Activated T-cell treated with anti-CD3 and anti-CD28 coated beads for 4 hours (primary cell): Measurements from ENCODE around the gene UBE2G2.

ENCODE experiments used
- DNase-seq: peaks from one replicate; pipeline ENCODE4 v3.0.0-alpha.2; 2020

The UBE2G2 gene

DNA sequence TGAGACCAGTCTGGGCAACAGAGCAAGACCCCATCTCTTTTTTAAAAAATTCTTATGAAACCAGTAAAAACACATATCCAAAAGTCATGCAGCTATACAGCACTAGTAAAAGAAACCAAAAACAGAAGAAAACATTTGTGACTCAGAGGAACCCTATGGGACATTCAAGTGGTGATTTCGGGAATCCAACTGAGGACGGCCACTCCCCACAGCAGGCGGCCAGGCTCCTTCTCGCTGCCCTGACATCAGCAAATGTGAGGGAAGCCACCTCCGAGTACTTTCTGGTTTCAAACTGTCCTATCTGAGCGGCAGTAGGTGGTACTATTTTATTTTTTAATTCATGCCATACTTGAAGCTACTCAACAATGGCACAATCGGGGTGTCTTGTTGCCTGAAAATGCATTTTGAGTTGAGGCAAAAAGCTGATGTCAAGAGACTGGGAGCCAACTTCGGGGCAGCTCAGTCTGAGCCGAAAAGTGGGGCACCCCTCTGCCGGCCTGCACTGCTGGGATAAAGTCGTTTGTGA is 12.9 kb upstream of the UBE2G2 start:
- DNase-seq: no peak

DNA sequence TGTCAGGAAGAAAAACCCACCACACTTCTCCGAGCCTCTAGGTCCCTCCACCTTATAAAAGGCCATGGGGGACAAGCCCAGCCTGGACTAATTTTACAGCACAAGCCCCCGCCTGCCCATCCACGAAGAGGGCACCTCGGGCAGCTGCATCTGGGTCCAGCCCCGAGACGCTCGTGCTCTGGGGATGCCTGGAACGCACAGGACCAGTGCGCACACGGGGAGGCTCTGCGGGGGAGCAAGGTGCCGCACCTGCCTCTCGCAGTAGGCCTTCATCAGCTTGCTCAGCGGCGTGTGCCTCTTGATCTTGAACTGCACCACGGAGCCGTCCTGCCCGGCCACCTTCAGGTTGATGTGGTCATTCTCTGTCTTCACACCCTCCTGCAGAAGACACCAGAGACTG is 12.1 kb upstream of the UBE2G2 start:
- no peak for DNase-seq

DNA sequence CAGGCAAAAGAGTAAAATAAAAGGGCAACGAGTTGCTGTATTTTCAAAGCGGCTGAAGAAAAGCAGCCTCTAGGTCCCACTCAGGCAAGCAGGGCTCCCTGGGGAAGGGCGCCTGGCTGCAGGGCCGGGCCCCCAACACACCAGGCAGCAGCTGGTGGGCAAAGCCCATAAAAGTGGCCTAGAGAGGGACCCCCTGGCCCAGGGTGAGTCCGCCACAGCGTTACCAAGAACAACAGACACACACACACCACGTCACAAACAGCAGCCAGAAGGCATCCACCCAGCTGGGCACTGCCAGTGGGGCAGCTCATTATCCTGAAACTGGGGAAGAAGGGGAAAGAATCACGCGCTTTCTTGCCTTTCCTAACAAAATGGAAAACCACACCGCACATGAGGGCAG is 11.5 kb upstream of the UBE2G2 start:
- no peak for DNase-seq

DNA sequence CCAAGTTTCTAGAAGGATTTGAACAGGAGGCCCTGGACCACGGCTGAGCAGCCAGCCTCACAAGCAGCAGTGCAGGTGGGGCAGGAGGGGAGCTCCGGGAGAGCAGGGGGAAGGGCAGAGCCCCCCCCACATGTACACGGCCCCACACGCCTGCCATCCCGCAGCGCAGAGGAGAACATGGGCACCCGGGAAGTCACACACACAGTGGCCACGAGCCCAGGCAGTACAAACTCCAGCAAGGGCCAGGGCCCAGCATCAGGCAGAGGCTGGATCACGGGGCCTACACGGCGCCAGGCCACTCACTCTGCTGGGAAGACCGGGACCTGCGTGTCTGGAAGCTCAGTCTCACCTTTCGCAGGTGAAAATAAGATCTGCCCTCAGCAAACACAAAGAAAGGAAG is 11.0 kb upstream of the UBE2G2 start:
- no peak for DNase-seq

DNA sequence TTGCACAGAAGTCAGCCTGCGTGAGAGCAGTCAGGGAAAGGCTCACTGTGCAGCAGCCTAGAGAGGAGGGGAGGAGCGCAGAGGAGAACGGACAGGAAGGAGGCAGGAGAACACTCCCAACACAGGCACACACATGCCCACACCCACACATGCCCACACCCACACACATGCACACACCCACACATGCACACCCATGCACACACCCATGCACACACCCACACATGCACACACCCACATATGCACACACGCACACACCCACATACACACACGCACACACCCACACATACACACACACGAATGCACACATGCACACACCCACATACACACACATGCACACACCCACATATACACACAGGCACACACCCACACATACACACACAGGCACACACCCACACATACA is 9.2 kb upstream of the UBE2G2 start:
- DNase-seq: no peak

DNA sequence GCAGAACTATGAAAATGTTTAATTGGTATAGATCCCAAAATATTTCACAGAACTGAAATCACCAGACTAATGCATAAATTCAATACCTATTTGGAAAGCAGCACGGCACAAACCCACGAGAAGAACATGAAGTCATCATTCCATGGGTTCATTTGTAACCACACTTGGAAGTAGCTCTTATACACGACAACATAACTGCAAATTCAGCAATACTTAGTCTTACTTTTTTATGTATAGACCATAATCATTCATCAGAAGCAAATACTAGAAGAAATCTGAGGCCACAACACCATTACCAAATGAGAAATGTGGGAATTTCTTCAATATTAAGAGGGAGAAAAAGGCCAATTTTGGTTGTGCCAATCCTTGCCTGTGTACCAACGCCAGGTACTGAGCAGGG is 4.2 kb upstream of the UBE2G2 start:
- no peak for DNase-seq

DNA sequence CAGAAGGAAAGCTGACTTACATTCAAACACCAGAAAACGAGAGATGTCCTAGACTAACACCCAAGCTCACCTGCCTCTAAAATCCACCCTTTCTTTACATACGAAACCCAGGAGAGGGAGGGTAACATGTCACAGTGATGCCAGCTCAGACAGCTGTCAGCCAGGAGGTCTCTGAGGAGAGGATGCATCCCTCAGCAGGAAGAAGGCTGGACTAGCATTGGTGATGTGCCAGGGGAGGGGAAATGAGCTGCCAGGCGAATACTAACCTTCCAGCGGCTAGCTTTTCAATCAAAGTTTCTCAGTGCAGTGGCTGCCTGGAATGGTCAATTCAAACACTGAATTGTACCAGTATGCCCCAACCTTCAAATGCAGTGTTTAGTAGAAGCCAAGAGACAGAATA is 3.6 kb upstream of the UBE2G2 start:
- no peak for DNase-seq

DNA sequence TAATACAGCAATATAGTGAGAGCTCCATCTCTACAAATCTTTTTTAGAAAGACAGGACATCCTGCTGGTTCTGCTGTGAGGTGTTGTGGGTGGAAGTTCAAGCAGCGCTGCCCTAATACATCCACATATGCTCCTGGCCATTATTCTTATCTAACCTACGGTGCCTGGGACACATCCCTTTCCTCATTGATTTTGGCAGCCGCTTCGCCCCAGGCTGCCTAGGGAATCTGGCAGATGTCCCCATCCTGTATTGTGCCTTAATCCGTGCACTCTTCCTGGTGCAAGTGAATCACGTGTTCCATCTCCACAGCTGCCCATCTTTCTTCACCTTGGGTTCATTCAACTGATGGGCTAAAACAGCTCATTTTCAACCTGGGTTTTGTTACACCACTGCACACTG is 3.1 kb upstream of the UBE2G2 start:
- DNase-seq: no peak

DNA sequence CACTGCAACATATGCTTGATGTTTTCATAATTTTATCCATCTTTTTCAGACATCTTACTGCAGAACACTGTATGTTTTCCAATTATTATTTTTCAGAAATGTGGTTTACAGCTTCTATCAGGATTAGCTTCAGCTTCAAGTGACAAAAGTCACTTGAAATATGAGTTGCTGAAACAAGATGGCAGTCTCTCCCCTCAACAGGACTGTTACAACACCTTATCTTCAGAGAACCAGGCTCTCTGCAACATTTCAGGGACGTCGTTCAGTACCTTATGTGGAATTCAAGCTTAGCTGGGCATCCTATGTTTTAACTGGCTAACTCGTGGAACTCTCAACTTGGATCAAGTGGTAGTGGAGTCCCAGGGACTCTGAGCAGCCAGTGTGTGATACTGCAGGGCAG is 2.0 kb upstream of the UBE2G2 start:
- no peak for DNase-seq

DNA sequence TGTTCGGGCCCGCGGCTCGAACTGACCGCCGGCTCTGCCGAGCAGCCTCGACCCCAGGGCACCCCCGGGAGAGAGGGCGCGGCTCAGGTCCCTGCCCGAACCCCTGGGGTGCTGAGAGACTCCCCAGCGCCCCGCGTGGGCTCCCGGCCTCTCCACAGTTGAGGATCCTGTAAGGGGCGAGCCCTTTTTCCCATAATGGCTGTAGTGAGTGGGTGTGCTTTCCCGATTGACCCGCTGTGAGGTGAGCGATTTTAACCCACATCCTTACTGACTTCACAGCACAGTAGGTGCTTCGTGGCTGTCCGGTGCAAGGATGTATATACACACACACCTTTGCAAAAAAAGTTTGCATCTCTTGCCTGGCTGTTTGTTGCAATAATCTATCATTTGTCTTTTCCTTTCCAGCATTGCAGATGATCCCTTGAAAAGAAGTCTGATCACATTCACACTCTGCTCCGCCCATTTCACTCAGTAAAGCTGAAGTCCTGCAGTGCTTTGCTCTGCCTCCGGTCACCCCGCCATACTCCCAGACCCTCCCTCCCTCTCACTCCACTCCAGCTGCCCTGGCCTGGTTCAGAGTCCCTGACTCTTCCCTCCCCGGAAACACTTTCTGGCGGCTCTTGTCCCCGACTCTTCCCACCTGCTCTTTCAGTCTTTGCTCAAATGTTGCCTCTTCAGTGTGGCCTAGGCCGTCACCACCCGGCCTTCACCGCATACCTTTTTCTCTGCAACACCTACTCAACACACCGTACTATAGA is 955 bp upstream of the UBE2G2 start:
- no peak for DNase-seq

DNA sequence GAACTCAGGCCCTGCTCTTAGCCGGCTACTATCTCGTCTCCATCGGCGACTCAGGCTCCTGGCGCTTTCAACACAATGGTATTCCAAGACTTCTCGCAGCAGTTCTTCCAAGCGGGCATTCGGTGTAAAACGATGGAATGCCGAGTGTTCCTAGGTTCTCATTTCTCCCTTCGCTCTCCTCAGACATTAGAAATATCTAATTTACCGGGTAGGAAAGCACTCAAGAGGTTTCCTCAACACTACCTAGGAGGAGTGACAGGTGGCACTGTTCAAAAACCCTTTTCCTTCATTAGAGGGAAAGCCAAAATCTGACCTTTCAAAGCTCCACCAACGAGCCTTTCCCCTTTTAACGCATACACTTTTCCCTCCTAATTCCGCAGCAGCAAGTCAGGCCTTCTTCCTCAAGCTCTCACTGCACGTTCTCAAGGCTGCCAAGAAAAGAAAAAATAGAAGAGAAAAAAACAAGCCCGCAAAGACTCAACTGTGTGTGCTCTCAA is 601 bp downstream of the UBE2G2 start:
- DNase-seq: no peak

DNA sequence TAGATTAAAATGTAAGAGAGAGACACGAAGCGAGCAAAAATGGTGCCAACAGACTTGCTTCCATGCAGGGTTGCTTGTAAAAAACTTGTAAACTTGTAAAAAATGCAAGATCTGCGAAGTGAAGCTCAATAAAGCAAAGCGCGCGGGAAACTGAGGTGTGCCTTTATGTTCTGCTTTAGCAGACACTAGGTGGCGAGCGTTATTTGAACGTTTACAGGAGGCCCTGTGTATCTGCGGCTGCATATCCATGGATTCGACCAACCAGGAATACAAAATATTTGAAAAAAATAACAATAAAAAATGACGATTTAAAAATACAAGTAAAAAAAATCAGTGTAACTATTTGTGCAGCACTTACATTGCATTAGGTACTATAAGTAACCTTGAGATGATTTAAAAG is 1.5 kb downstream of the UBE2G2 start:
- no peak for DNase-seq

DNA sequence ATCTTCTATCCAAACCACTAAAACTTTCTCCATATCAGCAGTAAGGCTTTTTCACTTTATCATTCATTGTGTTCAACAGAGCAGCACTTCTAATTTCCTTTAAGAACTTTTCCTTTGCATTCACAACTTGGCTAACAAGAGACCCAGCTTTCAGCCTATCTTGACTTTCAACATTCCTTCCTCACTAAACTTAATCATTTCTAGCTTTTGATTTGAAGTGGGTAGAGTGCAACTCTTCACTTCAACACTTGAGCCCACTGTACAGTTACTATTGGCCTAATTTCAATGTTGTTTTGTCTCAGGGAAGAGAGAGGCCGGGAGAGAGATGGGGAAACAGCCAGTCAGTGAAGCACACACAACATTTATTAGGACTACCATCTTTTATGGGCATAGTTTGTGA is 2.0 kb downstream of the UBE2G2 start:
- DNase-seq: no peak

DNA sequence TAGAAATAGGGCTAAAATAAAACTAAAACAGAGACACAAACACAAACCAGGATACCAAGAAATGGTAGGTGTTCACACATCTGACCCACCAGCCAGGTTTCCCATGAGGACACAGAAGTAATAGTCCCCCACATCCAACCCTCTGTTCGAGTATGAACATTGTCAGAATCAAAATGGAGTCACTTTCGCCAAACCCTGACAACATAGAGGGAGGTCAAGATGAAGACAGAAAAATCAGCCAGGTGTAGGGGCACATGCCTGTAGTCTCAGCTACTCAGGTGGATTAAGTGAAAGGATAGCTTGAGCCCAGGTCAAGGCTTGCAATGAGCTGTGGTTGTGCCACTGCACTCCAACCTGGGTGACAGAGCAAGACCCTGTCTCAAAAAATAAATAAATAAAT is 3.8 kb downstream of the UBE2G2 start:
- no peak for DNase-seq

DNA sequence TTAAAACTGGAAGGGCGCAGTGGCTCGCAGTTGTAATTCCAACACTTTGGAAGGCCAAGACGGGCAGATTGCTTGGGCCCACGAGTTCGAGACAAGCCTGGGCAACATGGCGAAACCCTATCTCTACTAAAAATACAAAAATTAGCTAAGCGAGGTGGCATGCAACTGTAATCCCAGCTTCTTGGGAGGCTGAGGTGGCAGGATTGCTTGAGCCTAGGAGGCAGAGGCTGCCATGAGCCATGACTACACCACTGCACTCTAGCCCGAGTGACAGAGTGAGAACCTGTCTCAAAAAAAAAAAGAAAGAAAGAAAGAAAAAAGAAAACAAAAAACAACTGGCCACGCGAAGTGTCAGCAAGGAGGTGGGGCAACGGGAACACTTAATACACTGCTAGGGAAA is 6.3 kb downstream of the UBE2G2 start:
- DNase-seq: no peak

DNA sequence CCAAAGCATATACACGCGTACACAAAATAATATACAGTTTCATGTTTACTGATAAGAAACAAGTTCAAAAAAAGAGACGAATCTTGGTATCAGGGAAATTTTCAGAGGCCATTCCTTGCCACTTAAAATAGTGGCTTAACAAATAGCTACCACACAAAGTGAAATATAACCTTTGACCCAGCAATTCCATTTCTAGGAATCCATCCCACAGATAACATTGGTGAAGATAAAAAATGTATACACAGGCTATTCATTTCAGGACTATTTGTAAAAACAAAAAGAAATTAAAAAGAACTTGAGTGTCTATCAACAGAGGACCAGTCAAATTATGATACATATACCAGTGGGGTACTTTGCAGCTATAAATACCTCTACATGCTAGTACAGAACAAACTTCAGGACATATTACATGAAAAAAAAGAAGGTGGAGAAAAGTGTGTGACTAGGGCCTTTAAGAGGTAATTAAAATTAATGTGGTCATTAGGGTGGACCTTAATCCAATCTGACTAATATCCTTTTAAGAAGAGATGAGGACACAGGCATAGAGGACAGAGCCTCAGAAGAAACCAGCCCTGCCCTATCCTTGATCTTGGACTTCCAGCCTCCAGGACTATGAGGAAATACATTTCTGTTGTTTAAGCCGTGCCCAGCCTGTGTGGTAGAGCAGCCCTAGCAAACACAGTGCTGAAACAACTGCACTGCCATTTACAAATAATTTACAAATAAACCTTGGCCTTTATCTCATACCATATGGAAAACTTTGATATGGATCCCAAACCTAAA is 7.8 kb downstream of the UBE2G2 start:
- DNase-seq: no peak

DNA sequence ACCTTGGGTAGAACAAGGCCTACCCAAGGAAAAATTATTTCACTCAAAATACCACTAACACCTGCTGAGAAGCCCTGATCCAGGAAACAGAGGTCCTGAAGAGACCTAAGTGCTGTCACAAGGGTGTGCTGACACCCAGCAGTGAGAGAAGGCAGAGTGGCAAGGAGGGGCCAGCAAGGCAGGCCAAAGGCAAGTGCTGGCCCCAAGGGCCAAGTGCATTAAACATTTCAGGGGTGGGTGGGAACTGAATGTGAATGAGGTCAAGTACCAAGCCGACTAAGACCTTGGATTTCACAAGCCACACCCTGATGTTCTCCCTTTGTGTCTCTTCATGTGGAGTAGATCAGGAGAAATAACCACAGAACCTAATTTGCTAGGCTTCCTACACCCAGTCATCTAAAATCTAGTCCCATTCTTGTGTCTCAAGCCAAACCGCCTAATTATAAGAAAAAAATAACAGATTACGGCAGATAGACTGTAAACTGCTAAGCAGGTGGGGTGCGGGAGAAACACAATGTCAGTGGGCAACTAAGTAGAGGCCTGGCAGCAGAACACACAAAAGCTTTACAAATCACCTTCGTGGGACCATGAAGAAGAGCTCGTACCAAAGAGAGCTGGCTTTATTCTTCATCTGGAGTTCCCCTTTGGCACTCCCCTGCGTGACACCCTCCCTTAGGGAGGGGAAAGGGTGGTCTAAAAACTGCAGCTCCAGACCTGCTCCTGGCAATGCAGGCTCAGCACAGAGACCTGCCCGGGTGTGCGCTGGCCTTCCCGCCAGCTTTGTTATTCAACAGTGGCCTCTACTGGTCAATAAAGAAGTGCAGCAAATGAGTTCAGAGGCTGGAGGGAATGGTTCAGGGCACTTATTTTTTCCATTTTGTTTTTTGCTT is 8.7 kb downstream of the UBE2G2 start:
- DNase-seq: no peak

DNA sequence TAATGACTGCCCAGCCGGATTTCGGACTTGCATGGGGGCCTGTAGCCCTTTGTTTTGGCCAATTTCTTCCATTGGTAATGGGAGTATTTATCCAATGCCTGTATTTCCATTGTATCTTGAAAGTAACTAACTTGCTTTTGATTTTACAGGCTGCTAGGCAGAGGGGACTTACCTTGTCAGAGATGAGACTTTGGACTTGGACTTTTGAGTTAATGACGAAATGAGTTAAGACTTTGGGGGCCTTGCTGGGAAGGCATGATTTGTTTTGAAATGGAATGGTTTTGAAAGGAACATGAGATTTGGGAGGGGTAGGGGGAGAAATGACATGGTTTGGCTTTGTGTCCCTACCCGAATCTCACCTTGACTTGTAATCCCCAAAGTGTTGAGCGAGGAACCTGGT is 9.6 kb downstream of the UBE2G2 start:
- no peak for DNase-seq

DNA sequence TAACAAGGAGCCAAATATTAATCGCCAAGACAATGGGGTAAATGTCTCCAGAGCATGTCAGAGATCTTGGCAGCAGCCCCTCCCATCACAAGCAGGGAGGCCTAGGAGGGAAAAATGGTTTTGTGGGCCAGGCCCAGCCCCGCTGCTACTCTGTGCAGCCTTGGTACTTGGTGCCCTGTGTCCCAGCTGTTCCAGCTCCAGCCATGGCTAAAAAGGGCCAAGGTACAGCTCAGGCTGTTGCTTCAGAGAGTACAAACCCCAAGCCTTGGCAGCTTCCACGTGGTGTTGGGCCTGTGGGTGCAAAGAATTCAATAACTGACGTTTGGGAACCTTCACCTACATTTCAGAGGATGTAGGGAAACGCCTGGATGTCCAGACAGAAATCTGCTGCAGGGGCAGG is 10.4 kb downstream of the UBE2G2 start:
- no peak for DNase-seq

DNA sequence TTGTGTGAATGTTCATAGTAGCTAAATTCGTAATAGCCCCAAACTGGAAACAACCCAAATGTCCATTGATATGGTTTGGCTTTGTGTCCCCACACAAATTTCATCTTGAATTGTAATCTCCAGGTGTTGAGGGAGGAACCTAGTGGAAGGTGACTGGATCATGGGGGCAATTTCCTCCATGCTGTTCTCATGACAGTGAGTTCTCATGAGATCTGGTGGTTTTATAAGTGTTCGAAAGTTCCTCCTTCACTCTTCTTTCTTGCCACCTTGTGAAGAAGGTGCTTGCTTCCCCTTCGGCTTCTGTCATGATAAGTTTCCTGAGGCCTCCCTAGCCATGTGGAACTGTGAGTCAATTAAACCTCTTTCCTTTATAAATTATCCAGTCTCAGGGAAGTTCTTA is 11.3 kb downstream of the UBE2G2 start:
- no peak for DNase-seq

DNA sequence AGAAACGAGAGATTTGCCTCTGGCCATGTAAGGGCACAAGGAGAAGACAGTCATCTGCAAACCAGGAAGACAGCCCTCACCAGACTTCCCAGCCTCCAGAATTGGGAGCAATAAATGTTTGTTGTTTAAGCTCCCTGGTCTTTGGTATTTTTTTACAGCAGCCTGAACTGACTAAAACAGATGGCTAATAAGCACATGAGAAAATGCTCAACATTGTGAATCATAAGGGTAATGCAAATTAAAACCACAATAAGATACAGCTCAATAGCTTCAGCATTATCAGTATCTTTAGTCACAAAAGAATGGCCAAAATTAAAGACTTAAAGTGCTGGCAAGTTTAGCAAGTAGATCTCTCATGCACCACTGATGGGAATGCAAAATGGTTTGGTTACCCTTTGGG is 11.7 kb downstream of the UBE2G2 start:
- DNase-seq: no peak

DNA sequence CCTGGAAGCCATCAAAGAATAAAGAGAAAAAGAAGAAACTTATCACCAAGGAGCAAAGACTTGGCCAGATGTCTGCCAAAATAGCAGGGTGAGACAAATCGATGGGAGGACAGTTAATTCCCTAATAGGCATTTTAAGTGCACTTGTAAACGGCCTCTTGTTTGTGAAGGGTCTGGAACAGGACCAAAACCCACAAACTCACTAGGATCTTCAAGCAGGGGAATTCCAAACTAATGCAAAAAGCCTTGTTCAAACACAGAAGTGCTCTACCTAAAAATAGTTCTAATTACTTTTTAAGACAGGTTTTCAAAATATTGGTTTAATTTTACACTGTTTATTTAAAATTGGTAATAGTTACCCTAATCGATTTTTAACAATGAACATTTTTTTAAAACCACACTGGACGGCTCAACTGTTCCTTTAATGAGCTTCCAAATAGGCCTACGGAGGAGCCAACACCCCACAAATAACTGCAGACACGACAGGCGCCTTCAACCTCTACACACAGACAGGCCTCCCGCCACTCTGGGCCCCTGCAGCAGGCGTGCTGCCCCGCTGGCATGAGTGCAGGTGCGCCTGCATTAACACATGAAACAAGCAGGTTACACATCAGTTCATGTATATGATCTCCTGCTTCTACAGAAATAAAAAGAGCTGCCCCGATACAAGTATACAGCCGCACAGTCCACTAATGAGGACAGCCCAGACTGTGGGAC is 15.8 kb downstream of the UBE2G2 start:
- no peak for DNase-seq

DNA sequence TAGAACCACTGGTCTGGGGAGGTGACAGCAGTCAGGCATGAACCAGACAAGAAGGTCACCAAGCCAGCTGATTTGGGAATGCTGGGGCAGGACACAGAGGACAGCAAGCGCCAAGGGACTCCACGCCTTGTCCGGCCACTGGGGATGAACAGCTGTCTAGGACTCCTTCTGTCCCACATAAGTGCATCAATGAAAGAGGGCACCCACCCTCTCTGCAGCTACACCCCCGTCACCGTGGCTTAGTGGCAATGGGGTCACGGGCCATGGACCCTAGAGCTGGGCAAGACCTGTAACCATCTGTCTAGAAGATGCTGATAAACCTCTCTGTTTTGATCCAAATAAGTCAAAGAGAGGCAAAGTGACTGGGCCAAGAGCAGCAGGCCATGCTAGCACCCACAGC is 16.8 kb downstream of the UBE2G2 start:
- no peak for DNase-seq
